Caco-2 (cell line): ENCODE data around the gene ZNF883. TPM values are rescaled to one million over a fixed set of nuclear protein-coding genes. Genes with fewer than 3 reads are reported as not detected.
"Not testable (repeated sequence)": the region's sequence is repeated elsewhere in the genome, so short reads cannot be mapped to it uniquely, and the experiment has no call there.

Source experiments
- Bru-seq: library from RNA; stranded (reverse); fragments of 400-500 nt; gene quantifications from one replicate; lab custom pipeline; 2021; lab: Mats Ljungman, UMichigan
- BruChase-seq, 2 experiments: library from RNA; stranded (reverse); fragments of 400-500 nt; gene quantifications; one replicate each; lab custom pipeline; 2021; lab: Mats Ljungman, UMichigan
- BruUV-seq: library from RNA; stranded (reverse); fragments of 400-500 nt; replicated peaks from 2 replicates; lab custom pipeline; 2021; lab: Mats Ljungman, UMichigan
- CTCF ChIA-PET: fragments of 300-600 bp; sonication (Branson Sonifier 250); formaldehyde crosslinking; loops from one replicate; lab custom pipeline; 2022; ENCODE audit warnings: antibody characterized with exemption; lab: Charles Lee
- POLR2A ChIA-PET: fragments of 300-600 bp; sonication (Branson Sonifier 250); formaldehyde crosslinking; loops from one replicate; lab custom pipeline; 2022; ENCODE audit warnings: antibody characterized with exemption; lab: Charles Lee
- DNase-seq, 2 experiments: peaks; one replicate each; pipeline versions ENCODE4 v3.0.0 to v3.0.0-alpha.2; 2020 to 2022
- H3K27me3 ChIP-seq: replicated peaks from 2 replicates; pipeline ENCODE4 v1.6.0; 2011; ENCODE audit warnings: low read length; ENCODE audit not compliant: control insufficient read depth, insufficient read depth
- H3K36me3 ChIP-seq: 2 replicates; pipeline ENCODE4 v1.5.1; 2011; ENCODE audit warnings: low read length; ENCODE audit not compliant: control insufficient read depth, insufficient read depth
- H3K4me1 ChIP-seq: fragments of 250-450 bp; sonication (Bioruptor Pico); 2 replicates; pipeline ENCODE4 v1.5.1; 2020; ENCODE audit warnings: mild to moderate bottlenecking
- H3K4me3 ChIP-seq: 2 replicates; pipeline ENCODE4 v1.5.1; 2011; ENCODE audit warnings: low read depth, mild to moderate bottlenecking, control low read depth, low read length
- H3K9me3 ChIP-seq: fragments of 250-450 bp; sonication (Bioruptor Pico); 2 replicates; pipeline ENCODE4 v1.5.1; 2020; ENCODE audit warnings: mild to moderate bottlenecking, moderate library complexity
- H3K27ac Mint-ChIP-seq: one replicate; pipeline ENCODE4 v1.8.0; 2022; ENCODE audit warnings: mixed read lengths; ENCODE audit not compliant: unreplicated experiment
- H3K27me3 Mint-ChIP-seq: one replicate; pipeline ENCODE4 v1.8.0; 2022; ENCODE audit warnings: mixed read lengths; ENCODE audit not compliant: insufficient read depth, unreplicated experiment
- H3K36me3 Mint-ChIP-seq: one replicate; pipeline ENCODE4 v1.8.0; 2022; ENCODE audit warnings: mild to moderate bottlenecking, mixed read lengths; ENCODE audit not compliant: insufficient read depth, unreplicated experiment
- H3K4me1 Mint-ChIP-seq: one replicate; pipeline ENCODE4 v1.8.0; 2022; ENCODE audit warnings: low read depth, mixed read lengths; ENCODE audit not compliant: unreplicated experiment
- H3K4me3 Mint-ChIP-seq: one replicate; pipeline ENCODE4 v1.8.0; 2022; ENCODE audit warnings: mild to moderate bottlenecking, moderate library complexity, mixed read lengths; ENCODE audit not compliant: unreplicated experiment
- H3K9me3 Mint-ChIP-seq: one replicate; pipeline ENCODE4 v1.8.0; 2022; ENCODE audit warnings: mixed read lengths; ENCODE audit not compliant: unreplicated experiment
- intact Hi-C: fragments of 100-400 bp; cut with micrococcal nuclease; formaldehyde crosslinking; loops from one replicate; pipeline ENCODE4 v1.10.0; 2022; ENCODE audit not compliant: unreplicated experiment
- long read RNA-seq: library from polyadenylated mRNA; stranded (forward); transcript quantifications from one replicate; pipeline ENCODE4 v2.0.0, GENCODE V29; 2022
- total RNA-seq: library from RNA; stranded (reverse); gene quantifications from 2 replicates; pipeline ENCODE4 v1.2.3, GENCODE V29; 2022
- TF ChIP-seq, protein P1 (sequence below), 2 experiments: fragments of 200-600 bp in 1 of 2; IDR thresholded peaks; 1 replicate in 1 of 2; 2 replicates in 1 of 2; pipeline versions ENCODE4 v1.5.1 to v1.8.0; 2011 to 2022; ENCODE audit warnings: antibody characterized with exemption in 1 of 2, control low read depth in 1 of 2, inconsistent platforms in 1 of 2, low read depth in 1 of 2, low read length in 1 of 2, mild to moderate bottlenecking in 1 of 2, moderate library complexity in 1 of 2; ENCODE audit not compliant: insufficient read depth in 1 of 2, severe bottlenecking in 1 of 2, unreplicated experiment in 1 of 2

The ZNF883 gene
- total RNA-seq (not detected in 2 replicates), Bru-seq, nascent RNA (percentile 4 among the genes with signal in this experiment), BruChase-seq, experiment 1, labeled RNA remaining after a 2-hour chase (percentile 5 among the genes with signal in this experiment), BruChase-seq, experiment 2, labeled RNA remaining after a 6-hour chase (percentile 3 among the genes with signal in this experiment)
- long read RNA-seq = 0 reads

DNA sequence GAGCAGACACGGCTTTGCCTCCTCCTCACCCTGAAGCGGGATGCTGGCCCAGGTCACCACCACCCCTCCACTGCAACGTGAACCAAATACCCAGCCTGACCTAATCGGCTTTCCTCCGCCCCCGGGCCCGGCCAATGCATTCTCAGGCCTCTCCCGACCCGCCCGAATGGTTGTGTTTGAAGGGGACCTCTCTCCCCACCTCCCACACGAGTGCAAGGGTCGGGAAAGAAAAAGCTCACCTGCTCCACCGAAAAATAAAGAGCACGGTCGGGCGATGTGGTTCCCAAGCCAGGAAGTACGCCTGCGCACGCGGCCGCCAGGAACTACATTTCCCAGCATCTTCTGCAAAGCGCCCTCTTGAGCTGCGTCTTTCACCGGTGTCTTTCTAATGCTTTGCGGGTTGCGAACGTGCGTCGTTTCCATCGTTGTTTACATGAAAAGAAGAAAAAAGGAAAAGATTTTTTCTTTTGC, at the start of gene ZNF883:
ZNF883 (minus strand) TSS at position 282 of the 471 bp plus-strand sequence.
- ChIA-PET CTCF (no interaction called here), POLR2A (no interaction called here)
- H3K4me3 ChIP-seq = no peak within 1 kb of the TSS
- peaks cover 3% of the 10 kb centered on the region for H3K27me3 Mint-ChIP-seq
- no peaks in the 10 kb centered on the region for H3K4me1 Mint-ChIP-seq
- no TSS peak for BruUV-seq
- TF ChIP-seq, protein P1, sequence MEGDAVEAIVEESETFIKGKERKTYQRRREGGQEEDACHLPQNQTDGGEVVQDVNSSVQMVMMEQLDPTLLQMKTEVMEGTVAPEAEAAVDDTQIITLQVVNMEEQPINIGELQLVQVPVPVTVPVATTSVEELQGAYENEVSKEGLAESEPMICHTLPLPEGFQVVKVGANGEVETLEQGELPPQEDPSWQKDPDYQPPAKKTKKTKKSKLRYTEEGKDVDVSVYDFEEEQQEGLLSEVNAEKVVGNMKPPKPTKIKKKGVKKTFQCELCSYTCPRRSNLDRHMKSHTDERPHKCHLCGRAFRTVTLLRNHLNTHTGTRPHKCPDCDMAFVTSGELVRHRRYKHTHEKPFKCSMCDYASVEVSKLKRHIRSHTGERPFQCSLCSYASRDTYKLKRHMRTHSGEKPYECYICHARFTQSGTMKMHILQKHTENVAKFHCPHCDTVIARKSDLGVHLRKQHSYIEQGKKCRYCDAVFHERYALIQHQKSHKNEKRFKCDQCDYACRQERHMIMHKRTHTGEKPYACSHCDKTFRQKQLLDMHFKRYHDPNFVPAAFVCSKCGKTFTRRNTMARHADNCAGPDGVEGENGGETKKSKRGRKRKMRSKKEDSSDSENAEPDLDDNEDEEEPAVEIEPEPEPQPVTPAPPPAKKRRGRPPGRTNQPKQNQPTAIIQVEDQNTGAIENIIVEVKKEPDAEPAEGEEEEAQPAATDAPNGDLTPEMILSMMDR (IDR thresholded peaks at IDR 0.05; ENCODE audit: insufficient read depth in 1 of 2, low read depth in 1 of 2, low read length in 1 of 2, severe bottlenecking in 1 of 2, unreplicated experiment in 1 of 2) = no peak
- peaks cover 3% of the 10 kb centered on the region; the same call in 1 of the 2 replicates for H3K9me3 ChIP-seq
- no peak within 1 kb of the TSS for H3K27ac Mint-ChIP-seq
- H3K4me1 ChIP-seq = no peaks in the 10 kb centered on the region
- DNase-seq = no peak
- H3K27me3 ChIP-seq = no peaks in the 10 kb centered on the region
- H3K9me3 Mint-ChIP-seq = peaks cover 9% of the 10 kb centered on the region
- H3K36me3 ChIP-seq = no peaks in the 10 kb centered on the region
- intact Hi-C loops = no loop called here
- H3K36me3 Mint-ChIP-seq = no peaks in the 10 kb centered on the region
- no peak within 1 kb of the TSS for H3K4me3 Mint-ChIP-seq

DNA sequence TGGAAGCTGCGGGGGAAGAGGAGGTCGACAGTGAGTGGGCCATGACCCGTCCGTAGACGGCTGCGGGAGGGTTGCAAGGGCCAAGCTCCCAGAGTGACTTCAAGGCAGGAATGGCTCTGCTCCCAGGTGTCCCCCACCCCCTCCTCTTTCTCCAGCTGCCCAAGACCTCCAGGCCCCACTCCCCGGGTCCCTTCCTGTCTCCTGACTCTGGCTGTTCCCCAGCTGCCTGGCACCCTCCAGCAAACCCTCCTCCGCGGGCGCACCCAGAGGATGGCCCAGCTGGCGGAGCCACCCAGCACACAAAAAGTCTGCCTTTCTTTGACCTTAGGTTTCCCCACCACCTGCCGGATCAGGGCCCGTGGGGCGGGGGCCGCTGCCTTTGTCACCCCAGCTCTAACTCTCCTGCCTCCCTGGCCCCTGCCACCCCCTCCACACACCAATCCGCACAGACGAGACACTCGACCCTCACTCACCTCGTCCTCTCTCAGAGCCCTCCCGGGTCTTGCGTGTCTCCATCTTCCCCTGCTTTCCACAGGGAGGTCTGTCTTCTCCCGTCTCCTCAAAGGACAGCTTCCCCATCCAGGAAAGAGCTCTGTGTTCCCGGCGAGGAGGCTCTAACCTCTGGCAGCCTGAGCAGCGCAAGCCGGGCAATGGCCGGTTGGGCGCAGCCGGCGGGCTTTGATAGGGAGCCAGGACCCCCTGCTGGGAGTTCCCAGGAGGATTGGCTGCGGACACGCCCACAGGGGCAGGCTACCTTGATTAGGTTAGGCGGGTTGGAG, 49.3 kb upstream of the ZNF883 start:
- H3K4me3 Mint-ChIP-seq, H3K36me3 ChIP-seq, H3K27ac Mint-ChIP-seq, H3K9me3 Mint-ChIP-seq, H3K4me3 ChIP-seq, H3K4me1 ChIP-seq, CTCF ChIA-PET, BruUV-seq, H3K9me3 ChIP-seq, POLR2A ChIA-PET, H3K36me3 Mint-ChIP-seq, H3K27me3 ChIP-seq, H3K4me1 Mint-ChIP-seq, intact Hi-C loops, H3K27me3 Mint-ChIP-seq: not testable (repeated sequence)
- peak in 1 of 2 experiments; percentile 53 for DNase-seq

DNA sequence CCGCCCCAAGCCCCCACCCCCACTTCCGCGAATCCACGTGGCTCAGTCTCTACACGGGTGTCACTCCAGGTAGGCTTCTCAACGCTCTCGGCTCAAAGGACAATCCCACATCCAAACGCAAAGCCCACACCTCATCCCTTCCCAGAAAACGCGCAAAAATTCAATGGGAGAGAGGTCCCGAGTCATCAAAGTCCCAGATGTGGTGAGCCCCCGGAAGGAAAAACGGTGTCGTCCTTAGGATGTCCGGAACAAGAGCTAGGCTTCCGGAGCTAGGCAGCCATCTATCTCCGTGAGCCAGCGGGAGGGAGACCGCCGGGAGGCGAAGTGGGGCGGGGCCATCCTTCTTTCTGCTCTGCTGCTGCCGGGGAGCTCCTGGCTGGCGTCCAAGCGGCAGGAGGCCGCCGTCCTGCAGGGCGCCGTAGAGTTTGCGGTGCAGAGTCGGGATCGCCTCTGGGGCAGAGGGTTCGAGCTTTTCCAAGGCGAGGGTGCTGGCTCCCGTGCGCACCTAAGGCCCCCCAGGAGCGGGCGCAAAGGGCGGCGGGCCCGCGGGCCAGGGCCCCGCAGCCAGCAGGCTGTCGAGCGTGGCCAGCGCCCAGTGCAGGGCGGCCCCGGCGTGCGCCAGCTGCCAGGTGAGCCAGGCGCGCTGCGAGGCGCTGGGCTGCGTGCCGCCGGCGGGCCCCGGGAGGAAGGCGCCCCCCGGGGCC, 47.7 kb upstream of the ZNF883 start:
- H3K4me1 Mint-ChIP-seq, H3K9me3 Mint-ChIP-seq, POLR2A ChIA-PET, H3K27me3 Mint-ChIP-seq, intact Hi-C loops, H3K9me3 ChIP-seq, BruUV-seq, H3K36me3 Mint-ChIP-seq, H3K4me1 ChIP-seq, H3K27ac Mint-ChIP-seq, H3K4me3 Mint-ChIP-seq, H3K4me3 ChIP-seq, H3K36me3 ChIP-seq, CTCF ChIA-PET, H3K27me3 ChIP-seq: not testable (repeated sequence)
- peak in 1 of 2 experiments; percentile 4 for DNase-seq
